Esophagus muscularis mucosa (tissue), 3 donors: ENCODE results near the gene CCDC188.

Experiments used
- EP300 ChIP-seq: sonication (generic); formaldehyde crosslinking; IDR thresholded peaks from one replicate; pipeline ENCODE4 v1.6.1; 2017; ENCODE audit warnings: antibody characterized with exemption
- TF ChIP-seq, protein P1 (sequence below), 3 experiments: fragments of 200-600 bp in 2 of 3; fragments of 450-650 bp in 1 of 3; sonication (generic) in 2 of 3; IDR thresholded peaks; one replicate each; pipeline ENCODE4 v1.5.1; 2017 to 2019; ENCODE audit warnings: antibody characterized with exemption in 3 of 3, mild to moderate bottlenecking in 2 of 3, moderate library complexity in 1 of 3

DNA sequence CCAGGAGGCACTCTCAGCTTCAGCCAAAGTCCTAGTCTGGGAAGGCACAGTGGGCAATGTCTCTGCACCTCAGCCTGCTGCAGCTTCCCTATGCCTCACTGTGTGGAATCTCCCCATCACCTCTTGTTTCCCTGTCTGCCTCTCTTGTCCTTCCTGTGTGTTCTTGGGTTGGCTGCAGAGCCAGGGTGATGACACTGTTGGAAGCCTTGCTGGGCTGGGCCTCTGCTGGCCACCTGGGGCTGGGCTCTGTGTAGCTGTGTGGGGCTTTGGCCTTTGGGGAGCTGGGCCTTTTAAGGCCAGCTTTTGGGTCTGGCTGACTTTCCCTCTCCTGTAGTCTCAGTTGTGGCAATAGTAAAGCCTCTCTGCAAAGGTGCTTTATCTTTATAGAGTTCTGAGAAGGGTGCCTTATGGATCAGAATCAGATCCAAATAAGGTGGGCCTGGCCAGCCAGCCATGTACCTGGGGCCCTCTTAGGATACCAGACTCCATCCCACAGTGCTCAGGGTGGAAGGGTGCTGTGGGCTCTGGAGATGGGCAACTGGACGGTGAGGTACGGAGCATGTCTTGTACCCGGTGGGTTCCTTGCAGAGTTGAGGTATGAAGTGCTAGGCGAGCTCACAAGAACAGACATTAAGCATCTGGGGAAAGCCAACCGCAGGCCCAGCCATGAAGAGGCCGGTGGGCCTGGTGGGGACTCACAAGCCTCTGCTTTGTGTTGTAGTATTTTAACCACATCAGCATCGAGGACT is 45.2 kb downstream of the CCDC188 start:
- no peak for TF ChIP-seq EP300
- TF ChIP-seq, protein P1, sequence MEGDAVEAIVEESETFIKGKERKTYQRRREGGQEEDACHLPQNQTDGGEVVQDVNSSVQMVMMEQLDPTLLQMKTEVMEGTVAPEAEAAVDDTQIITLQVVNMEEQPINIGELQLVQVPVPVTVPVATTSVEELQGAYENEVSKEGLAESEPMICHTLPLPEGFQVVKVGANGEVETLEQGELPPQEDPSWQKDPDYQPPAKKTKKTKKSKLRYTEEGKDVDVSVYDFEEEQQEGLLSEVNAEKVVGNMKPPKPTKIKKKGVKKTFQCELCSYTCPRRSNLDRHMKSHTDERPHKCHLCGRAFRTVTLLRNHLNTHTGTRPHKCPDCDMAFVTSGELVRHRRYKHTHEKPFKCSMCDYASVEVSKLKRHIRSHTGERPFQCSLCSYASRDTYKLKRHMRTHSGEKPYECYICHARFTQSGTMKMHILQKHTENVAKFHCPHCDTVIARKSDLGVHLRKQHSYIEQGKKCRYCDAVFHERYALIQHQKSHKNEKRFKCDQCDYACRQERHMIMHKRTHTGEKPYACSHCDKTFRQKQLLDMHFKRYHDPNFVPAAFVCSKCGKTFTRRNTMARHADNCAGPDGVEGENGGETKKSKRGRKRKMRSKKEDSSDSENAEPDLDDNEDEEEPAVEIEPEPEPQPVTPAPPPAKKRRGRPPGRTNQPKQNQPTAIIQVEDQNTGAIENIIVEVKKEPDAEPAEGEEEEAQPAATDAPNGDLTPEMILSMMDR (IDR thresholded peaks at IDR 0.05), result no peak
